Activated T-cell treated with anti-CD3 and anti-CD28 coated beads, Interleukin-2, amount 50 U/mL, for 24 hours (primary cell): Measurements from ENCODE around the gene COPS3.
A peak's percentile ranks its signal among the peaks of the same experiment; 100 is the strongest.
"Not testable (repeated sequence)": the region's sequence is repeated elsewhere in the genome, so short reads cannot be mapped to it uniquely, and the experiment has no call there.

Experiments used
- DNase-seq: peaks from one replicate; pipeline ENCODE4 v3.0.0-alpha.2; 2020
- H3K27ac Mint-ChIP-seq: 2 replicates; pipeline ENCODE4 v1.8.0; 2020; ENCODE audit warnings: mild to moderate bottlenecking, mixed read lengths
- H3K27me3 Mint-ChIP-seq: 2 replicates; pipeline ENCODE4 v1.8.0; 2020; ENCODE audit warnings: mixed read lengths
- H3K36me3 Mint-ChIP-seq: 2 replicates; pipeline ENCODE4 v1.8.0; 2020; ENCODE audit warnings: low read depth, mixed read lengths
- H3K4me1 Mint-ChIP-seq: 2 replicates; pipeline ENCODE4 v1.8.0; 2020; ENCODE audit warnings: low read depth, mixed read lengths
- H3K4me3 Mint-ChIP-seq: 2 replicates; pipeline ENCODE4 v1.8.0; 2020; ENCODE audit warnings: mild to moderate bottlenecking, moderate library complexity, mixed read lengths
- H3K9me3 Mint-ChIP-seq: 2 replicates; pipeline ENCODE4 v1.8.0; 2020; ENCODE audit warnings: mixed read lengths

The COPS3 gene

DNA sequence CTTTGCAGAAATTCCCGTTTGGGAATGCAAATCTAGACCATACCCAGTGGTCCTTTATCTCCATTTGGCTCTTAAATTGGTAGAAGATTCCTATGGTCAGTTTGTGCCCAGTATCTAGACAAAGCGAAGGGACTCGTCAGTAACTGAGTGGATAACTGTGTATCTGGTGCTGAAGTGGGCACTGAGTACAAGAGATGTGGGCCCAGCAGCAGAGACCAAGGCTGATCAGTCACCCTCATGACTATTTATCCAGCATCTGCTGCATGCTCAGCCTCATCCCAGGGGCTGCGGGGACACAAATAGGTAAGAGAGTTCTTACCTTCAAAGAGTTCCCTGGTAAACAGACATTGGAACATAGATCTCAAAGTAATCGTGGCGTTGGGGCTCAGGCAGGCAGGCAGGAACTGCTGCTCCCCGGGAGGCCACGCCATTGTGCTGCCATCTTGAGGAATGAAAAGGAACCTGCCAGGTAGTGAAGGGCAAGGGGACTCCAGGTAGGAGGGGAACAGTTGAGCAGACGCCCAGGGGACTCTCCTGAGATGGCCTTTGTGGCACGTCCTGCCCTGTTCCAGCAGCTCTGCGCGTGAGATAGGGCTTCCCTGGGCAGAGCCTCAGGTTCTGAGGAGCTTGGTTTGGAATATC lies 32.4 kb upstream of the COPS3 start:
- DNase-seq, result peak; percentile 77
- Mint-ChIP-seq H3K4me3 (no peak overlapping the region), H3K27ac (no peak overlapping the region), H3K9me3 (no peaks in the 10 kb centered on the region), H3K36me3 (peaks cover 5% of the 10 kb centered on the region), H3K27me3 (no peaks in the 10 kb centered on the region), H3K4me1 (peaks cover 4% of the 10 kb centered on the region)

DNA sequence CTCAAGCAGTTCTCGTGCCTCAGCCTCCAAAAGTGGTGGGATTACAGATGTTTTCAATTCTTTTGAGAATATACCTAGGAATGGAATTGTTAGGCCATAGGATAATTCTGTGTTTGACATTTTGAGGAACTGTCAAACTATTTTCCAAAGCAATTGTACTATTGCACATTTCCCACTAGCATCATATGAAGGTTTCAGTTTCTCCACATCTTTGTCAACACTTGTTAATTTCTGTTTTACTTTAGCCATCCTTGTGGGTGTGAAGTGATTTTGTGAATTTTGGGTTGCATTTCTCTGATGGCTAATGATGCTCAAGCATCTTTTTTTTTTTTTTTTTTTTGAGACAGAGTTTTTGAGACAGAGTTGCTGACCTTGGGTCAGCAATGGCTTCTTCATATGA lies 28.3 kb upstream of the COPS3 start:
- Mint-ChIP-seq H3K36me3 (peaks cover 5% of the 10 kb centered on the region), H3K9me3 (no peaks in the 10 kb centered on the region), H3K27ac (no peak overlapping the region), H3K4me3 (no peak overlapping the region), H3K4me1 (peaks cover 20% of the 10 kb centered on the region), H3K27me3 (no peaks in the 10 kb centered on the region)
- DNase-seq, result no peak

DNA sequence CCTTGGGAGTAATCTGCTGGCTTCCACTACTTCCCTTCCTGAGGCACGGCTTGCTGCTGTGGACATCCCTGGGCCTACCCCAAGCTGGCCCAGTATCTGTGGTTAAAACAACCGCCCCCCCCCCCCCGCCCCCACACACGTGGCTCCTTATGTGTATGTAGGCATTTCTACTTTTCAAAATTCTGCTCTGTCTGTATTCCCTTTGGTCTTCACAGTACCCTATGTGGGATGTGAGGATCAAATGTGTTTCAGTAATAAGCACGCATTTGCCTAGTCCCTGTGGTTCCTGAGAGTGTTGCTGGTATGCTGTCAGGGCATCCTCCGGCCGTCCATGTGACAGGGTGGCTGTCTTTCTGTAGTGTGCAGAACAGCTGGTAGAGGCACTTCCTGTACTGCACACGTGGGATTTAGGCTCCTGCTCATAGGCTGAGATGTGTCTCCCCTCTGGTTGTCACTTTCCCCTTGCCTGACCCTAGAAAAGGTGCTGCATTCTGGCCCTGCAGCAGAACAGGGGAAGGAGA lies 24.3 kb upstream of the COPS3 start:
- Mint-ChIP-seq H3K27me3 (no peaks in the 10 kb centered on the region), H3K27ac (peak overlapping the region; percentile 87), H3K4me1 (peaks cover 36% of the 10 kb centered on the region), H3K9me3 (no peaks in the 10 kb centered on the region), H3K4me3 (peak overlapping the region; percentile 72), H3K36me3 (peaks cover 2% of the 10 kb centered on the region)
- DNase-seq, result peak; percentile 60

DNA sequence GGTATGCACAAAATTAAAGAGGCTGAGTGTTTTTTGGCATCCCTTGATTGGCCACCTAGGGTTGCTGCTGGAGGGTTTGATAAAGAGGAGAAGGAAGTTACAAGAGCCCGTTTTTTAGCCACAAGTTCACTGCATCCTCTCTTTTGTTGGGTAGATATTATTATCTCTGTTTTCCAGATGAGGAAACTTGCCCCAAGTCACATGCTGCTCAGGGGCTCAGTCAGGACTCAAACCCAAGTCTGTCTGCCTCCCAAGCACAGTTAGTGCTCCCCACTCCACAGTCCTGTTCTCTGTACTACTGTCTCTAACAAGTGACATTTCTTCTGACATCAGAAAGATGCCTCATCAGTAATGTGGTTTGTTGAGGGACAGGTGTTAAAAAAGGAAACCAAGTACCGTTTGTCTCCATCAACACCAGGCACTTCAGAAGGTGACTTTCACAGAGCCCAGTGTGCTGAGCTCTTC lies 23.5 kb upstream of the COPS3 start:
- H3K36me3 Mint-ChIP-seq, result peaks cover 2% of the 10 kb centered on the region
- H3K4me3 Mint-ChIP-seq, result peak overlapping the region; percentile 72
- peak overlapping the region; percentile 83 for H3K27ac Mint-ChIP-seq
- peak; percentile 45 for DNase-seq
- peaks cover 5% of the 10 kb centered on the region for H3K27me3 Mint-ChIP-seq
- no peaks in the 10 kb centered on the region for H3K9me3 Mint-ChIP-seq
- peaks cover 41% of the 10 kb centered on the region for H3K4me1 Mint-ChIP-seq

DNA sequence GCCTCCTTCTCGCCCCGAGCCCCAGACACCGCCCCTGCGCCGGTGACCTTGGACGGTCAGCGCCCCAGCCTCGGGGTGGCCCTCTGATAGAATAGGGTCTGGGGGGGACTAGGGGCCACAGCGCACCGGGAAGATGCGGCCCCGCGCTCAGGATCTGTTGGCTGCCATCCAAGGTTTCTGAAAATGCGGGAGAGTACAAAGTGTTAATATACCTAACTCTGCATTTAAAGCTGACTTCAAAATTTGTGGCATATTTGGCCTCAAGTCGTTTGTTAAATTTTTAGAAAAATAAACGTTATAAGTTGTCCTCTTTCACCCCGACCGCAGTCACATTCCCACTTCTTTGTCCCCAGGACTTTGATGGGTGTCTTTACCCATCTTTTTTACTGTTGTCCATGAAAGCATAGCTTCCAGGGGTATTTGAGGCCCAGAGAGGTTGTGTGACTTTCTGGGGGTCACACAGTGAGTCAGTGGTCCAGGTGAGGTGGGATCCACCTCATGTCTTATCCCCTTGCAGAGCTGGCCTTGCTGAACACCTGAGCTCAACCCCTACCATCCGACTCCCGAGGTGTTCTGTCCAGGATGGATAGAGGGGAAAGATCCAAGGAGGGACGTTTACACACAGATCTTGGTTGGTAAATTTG lies 22.9 kb upstream of the COPS3 start:
- Mint-ChIP-seq H3K27me3 (peaks cover 5% of the 10 kb centered on the region), H3K4me3 (peak overlapping the region; percentile 72), H3K4me1 (peaks cover 41% of the 10 kb centered on the region), H3K9me3 (no peaks in the 10 kb centered on the region), H3K36me3 (no peaks in the 10 kb centered on the region), H3K27ac (peak overlapping the region; percentile 83)
- no peak for DNase-seq

DNA sequence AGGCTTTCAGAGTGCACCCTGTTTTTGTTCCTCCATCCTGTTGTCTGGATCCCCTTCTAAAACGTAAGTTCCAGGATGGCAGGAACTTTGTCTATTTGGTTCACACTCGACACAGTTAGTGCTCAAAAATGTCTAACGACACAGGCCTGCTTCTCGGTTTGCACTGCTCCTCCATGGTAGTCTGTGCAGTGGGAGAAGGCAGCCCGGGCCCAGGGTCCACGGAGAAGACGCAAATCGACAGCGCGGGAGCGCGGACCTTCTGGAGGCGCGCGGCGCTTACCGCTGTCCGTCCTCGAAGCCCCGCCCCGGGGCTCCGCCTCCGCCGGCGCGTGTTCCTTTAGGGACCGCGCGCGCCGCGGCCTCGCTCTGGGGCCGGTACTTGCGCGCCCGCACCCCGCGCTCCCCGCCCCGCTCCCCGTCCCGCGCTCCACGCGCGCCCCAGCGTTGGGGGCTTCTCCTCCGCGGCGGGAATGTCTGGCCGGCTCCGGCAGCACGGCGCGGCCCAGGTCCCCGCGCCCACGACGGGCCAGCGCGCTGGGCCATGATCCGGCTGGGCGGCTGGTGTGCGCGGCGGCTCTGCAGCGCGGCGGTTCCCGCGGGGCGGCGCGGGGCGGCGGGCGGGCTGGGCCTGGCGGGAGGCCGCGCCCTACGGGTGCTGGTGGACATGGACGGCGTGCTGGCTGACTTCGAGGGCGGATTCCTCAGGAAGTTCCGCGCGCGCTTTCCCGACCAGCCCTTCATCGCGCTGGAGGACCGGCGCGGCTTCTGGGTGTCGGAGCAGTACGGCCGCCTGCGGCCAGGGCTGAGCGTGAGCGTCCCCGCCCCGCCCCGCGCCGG lies 22.2 kb upstream of the COPS3 start, which contains the start of gene NT5M:
Gene NT5M, plus strand, starts transcription at position 364 of the 837 bp plus-strand sequence. Its CDS starts 178 bp downstream, at position 542.
- peak; percentile 84 for DNase-seq
- H3K4me3 Mint-ChIP-seq, result peak within 1 kb of the TSS; percentile 82
- no peaks in the 10 kb centered on the region for H3K36me3 Mint-ChIP-seq
- peaks cover 5% of the 10 kb centered on the region for H3K27me3 Mint-ChIP-seq
- peak within 1 kb of the TSS; percentile 83 for H3K27ac Mint-ChIP-seq
- peaks cover 46% of the 10 kb centered on the region for H3K4me1 Mint-ChIP-seq
- no peaks in the 10 kb centered on the region for H3K9me3 Mint-ChIP-seq

DNA sequence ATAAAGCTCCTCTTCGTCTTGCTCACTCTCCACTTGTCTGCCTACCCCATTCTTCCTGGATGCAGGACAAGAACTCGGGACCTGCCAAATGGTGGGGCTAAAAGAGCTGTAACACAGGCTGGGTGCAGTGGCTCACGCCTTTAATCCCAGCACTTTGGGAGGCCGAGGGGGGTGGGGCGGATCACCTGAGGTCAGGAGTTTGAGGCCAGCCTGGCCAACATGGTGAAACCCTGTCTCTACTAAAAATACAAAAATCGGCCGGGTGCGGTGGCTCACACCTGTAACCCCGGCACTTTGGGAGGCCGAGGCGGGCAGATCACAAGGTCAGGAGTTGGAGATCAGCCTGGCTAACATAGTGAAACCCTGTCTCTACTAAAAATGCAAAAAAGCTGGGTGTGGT lies 20.6 kb upstream of the COPS3 start:
- H3K36me3 Mint-ChIP-seq, H3K9me3 Mint-ChIP-seq, H3K27ac Mint-ChIP-seq, DNase-seq, H3K4me3 Mint-ChIP-seq, H3K27me3 Mint-ChIP-seq: not testable (repeated sequence)
- peaks cover 56% of the 10 kb centered on the region for H3K4me1 Mint-ChIP-seq

DNA sequence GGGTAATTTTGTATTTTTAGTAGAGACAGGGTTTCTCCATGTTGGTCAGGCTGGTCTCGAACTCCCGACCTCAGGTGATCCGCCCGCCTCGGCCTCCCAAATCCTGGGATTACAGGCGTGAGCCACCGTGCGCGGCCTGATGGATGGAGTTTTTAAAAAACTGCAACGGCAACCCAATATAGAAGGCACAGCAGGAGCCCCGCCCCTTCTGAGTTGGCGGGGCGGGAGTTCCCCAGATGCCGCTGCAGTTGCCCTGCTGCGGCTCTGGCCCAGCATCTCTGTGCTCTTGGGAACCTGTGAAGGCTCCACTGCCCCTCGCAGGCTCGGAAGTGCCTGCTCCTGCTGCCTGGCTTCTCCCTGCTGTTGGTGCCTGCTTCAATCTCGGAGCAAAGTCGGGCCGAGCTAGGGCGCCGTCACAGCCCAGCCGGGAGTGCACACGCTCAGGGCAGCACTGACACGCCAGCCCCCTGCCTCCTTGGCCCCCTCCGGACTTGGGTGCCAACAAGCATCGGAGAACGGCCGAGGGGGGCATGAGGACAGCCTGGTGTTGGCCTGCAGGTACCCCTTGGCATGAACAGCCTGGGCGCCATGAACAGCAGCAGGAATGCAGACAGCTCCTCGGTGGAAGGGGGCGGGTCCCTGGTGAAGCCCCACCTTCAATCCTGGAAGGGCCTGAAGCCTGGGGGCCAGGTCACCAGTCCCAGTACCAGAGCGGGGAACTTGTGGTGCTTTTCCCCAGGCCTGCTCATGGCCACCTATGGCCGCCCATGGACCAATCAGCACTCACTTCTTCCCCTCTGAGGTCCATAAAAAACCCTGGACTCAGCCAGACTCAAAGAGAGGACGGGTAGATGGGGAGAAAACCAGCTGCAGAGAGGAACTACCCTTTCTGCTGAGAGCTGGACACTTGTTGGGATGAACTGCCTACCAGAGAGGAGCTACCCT lies 19.9 kb upstream of the COPS3 start:
- Mint-ChIP-seq H3K9me3 (no peaks in the 10 kb centered on the region), H3K27ac (no peak overlapping the region), H3K27me3 (peaks cover 5% of the 10 kb centered on the region), H3K4me1 (peaks cover 57% of the 10 kb centered on the region), H3K36me3 (no peaks in the 10 kb centered on the region), H3K4me3 (peak overlapping the region; percentile 49)
- peak; percentile 75 for DNase-seq

DNA sequence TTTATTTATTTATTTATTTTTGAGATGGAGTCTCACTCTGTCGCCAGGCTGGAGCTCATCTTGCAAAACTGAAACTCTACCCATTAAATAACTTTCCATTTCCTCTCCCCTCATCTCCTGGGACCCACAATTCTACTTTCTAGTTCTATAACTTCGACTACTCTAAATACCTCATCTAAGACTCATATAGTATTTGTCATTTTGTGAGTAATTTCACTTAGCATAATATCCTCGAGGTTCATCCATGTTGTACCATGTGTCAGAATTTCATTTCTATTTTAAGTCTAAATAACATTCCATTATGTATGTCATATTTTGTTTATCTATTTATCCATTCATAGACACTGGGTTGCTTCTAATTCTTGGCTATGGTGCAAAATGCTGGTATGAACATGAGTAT lies 17.1 kb upstream of the COPS3 start:
- no peak for DNase-seq
- peaks cover 37% of the 10 kb centered on the region for H3K4me1 Mint-ChIP-seq
- no peak overlapping the region for H3K4me3 Mint-ChIP-seq
- no peak overlapping the region for H3K27ac Mint-ChIP-seq
- peaks cover 5% of the 10 kb centered on the region for H3K27me3 Mint-ChIP-seq
- H3K36me3 Mint-ChIP-seq, result no peaks in the 10 kb centered on the region
- H3K9me3 Mint-ChIP-seq, result no peaks in the 10 kb centered on the region

DNA sequence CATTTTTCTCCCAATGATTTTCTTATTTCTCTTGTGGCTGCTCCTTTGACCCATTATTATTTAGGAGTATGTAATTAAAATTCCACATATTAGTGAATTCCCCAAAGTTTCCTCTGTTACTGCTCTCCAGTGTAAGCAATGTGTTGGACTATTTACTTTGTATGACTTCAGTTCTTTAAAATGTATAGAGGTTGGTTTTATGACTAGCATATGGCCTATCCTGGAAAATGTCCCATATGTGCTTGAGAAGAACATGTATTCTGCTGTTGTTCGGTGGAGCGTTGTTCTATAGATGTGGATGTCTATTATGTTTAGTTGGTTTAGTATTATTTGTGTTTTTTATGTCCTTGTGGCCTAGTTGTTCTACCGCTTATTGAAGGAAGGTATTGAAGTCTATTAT lies 16.2 kb upstream of the COPS3 start:
- no peaks in the 10 kb centered on the region for H3K9me3 Mint-ChIP-seq
- H3K36me3 Mint-ChIP-seq, result no peaks in the 10 kb centered on the region
- no peak for DNase-seq

DNA sequence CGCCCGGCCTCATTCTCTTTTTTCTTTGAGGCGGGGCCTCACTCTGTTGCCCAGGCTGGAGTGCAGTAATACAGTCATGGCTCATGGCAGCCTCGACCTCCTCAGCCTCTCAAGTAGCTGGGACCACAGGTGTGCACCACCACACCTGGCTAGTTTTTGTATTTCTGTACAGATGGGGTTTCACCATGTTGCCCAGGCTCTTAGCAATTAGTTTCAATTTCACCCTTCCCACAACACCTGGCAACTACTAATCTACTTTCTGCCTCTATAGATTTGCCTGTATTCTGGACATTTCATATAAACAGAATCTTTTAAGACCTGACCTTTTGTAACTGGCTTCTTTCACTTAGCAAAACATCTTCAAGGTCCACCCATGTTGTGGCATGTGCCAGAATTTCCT lies 14.1 kb upstream of the COPS3 start:
- no peak for DNase-seq
- Mint-ChIP-seq H3K36me3 (no peaks in the 10 kb centered on the region), H3K9me3 (no peaks in the 10 kb centered on the region), H3K4me1 (peaks cover 21% of the 10 kb centered on the region), H3K27ac (no peak overlapping the region), H3K27me3 (peaks cover 4% of the 10 kb centered on the region), H3K4me3 (no peak overlapping the region)

More for the DNA sequence above, 16.2 kb upstream of the COPS3 start:
- H3K27ac Mint-ChIP-seq, result no peak overlapping the region
- H3K4me1 Mint-ChIP-seq, result peaks cover 32% of the 10 kb centered on the region
- H3K27me3 Mint-ChIP-seq, result peaks cover 5% of the 10 kb centered on the region
- H3K4me3 Mint-ChIP-seq, result no peak overlapping the region

DNA sequence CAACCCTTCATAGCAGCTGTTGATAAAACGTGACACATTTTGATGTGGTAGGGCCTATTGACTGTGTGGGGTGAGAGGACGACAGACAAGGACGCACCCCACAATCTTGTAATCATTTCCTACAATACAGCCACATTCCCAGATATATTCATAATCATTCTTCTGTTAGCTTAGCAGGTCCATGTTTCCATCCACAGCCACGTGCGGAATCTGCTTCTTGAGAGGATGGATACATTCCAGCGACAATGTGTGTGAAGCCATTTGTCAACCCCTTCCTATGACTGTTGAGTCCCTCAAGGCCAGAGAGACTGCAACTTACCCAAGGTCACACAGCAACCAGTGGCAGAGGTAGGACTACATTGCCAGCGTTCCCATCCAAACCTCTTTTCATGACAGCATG lies 8.7 kb upstream of the COPS3 start:
- Mint-ChIP-seq H3K9me3 (no peaks in the 10 kb centered on the region), H3K36me3 (no peaks in the 10 kb centered on the region), H3K4me3 (no peak overlapping the region), H3K27ac (no peak overlapping the region), H3K4me1 (no peaks in the 10 kb centered on the region), H3K27me3 (no peaks in the 10 kb centered on the region)
- no peak for DNase-seq

DNA sequence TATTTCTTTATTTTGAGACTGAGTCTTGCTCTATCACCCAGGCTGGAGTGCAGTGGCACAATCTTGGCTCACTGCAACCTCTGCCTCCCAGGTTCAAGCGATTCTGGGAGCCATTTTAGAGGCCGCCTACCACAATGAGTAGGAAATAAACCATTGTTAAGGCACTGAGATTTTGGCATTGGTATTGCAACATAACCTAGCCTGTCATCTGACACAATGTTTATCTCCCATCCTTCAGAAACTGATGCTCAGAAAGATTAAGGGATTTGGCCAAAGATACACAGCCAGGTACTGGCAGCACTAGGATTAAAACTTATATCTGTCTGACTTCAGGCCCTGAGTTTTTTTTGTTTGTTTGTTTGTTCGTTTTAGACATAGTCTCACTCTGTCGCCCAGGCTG lies 8.0 kb upstream of the COPS3 start:
- Mint-ChIP-seq H3K4me1 (no peaks in the 10 kb centered on the region), H3K9me3 (no peaks in the 10 kb centered on the region), H3K27ac (no peak overlapping the region), H3K27me3 (no peaks in the 10 kb centered on the region), H3K36me3 (no peaks in the 10 kb centered on the region), H3K4me3 (no peak overlapping the region)
- DNase-seq, result no peak

DNA sequence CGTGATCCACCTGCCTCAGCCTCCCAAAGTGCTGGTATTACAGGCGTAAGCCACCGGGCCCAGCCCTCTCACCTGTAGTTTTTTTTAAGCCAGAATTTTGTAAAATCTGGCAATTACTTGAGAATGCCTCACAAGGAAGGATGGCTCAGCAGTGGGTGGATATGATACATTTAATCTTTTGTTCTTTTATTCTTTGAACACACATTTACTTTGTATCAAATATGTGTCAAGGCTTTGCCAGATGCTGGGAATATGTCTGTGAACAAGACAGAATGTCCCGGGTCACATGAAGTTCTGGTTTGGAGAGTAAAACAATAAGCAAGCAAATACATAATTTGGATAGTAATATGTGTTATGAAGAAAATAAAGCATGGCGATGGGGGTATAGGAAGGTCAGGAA lies 4.9 kb upstream of the COPS3 start:
- Mint-ChIP-seq H3K4me1 (peaks cover 10% of the 10 kb centered on the region), H3K36me3 (peaks cover 1% of the 10 kb centered on the region), H3K27me3 (no peaks in the 10 kb centered on the region), H3K9me3 (no peaks in the 10 kb centered on the region), H3K4me3 (no peak overlapping the region), H3K27ac (no peak overlapping the region)
- no peak for DNase-seq
